Lung (tissue), 12 donors: Measurements from ENCODE around the gene ZNF750. TPM values are rescaled to one million over a fixed set of nuclear protein-coding genes. Genes with fewer than 3 reads are reported as not detected.
A peak's percentile ranks its signal among the peaks of the same experiment; 100 is the strongest.

Source experiments
- ATAC-seq: fragments of 200-7000 bp; cut with Tn5 transposase; one replicate; pipeline ENCODE4 v1.9.1; 2020; ENCODE audit warnings: moderate number of reproducible peaks; ENCODE audit not compliant: insufficient read depth, low FRiP score
- DNase-seq, 3 donors: peaks; one replicate each; pipeline ENCODE4 v3.0.0-alpha.2; 2013 to 2017
- H3K27ac ChIP-seq, 2 donors: one replicate each; pipeline ENCODE4 v1.5.1; 2013; ENCODE audit warnings: mild to moderate bottlenecking in 2 of 2, moderate library complexity in 2 of 2, control low read depth in 1 of 2, inconsistent platforms in 1 of 2, low read depth in 1 of 2, low read length in 1 of 2
- H3K27me3 ChIP-seq, 3 donors: one replicate each; pipeline ENCODE4 v1.5.1; 2013; ENCODE audit warnings: low read length in 2 of 3; ENCODE audit not compliant: control insufficient read depth in 3 of 3, insufficient read depth in 3 of 3
- H3K36me3 ChIP-seq, 4 donors: one replicate each; pipeline ENCODE4 v1.5.1; 2013; ENCODE audit warnings: low read length in 4 of 4, mild to moderate bottlenecking in 1 of 4, moderate library complexity in 1 of 4; ENCODE audit not compliant: control insufficient read depth in 4 of 4, insufficient read depth in 4 of 4
- H3K4me1 ChIP-seq, 5 donors: one replicate each; pipeline ENCODE4 v1.5.1; 2013; ENCODE audit warnings: low read length in 5 of 5, mild to moderate bottlenecking in 2 of 5, moderate library complexity in 1 of 5; ENCODE audit not compliant: control insufficient read depth in 5 of 5, insufficient read depth in 5 of 5
- H3K4me3 ChIP-seq: one replicate; pipeline ENCODE4 v1.5.1; 2013; ENCODE audit warnings: mild to moderate bottlenecking, control low read depth, moderate library complexity
- H3K9ac ChIP-seq, 2 donors: one replicate each; pipeline ENCODE4 v1.5.1; 2013; ENCODE audit warnings: low read length in 2 of 2, control low read depth in 1 of 2; ENCODE audit not compliant: insufficient read depth in 1 of 2
- H3K9me3 ChIP-seq, 4 donors: one replicate each; pipeline ENCODE4 v1.5.1; 2013; ENCODE audit warnings: low read length in 3 of 4, mild to moderate bottlenecking in 1 of 4, moderate library complexity in 1 of 4; ENCODE audit not compliant: control insufficient read depth in 4 of 4, insufficient read depth in 3 of 4
- WGBS, 2 donors: extraction: QIAGEN DNeasy Blood & Tissue Kit; methylation state at CpG; one replicate each; pipeline ENCODE4 v1.1.7; 2013; 5-methylcytosine and 5-hydroxymethylcytosine counted together
- polyA plus RNA-seq, 2 donors: library from polyadenylated mRNA; stranded (reverse); fragments of 200-250 nt; gene quantifications; one replicate each; pipeline ENCODE4 v1.2.1, GENCODE V29; 2013
- total RNA-seq, 2 donors: library from RNA; depleted of rRNA in 1 of 2; stranded (reverse); fragments of >200 nt in 1 of 2; gene quantifications; one replicate each; pipeline ENCODE4 v1.2.1, GENCODE V29; 2014 to 2021
- TF ChIP-seq, protein P1 (sequence below): IDR thresholded peaks from 2 replicates; pipeline ENCODE4 v1.5.1; 2012; ENCODE audit warnings: mild to moderate bottlenecking; ENCODE audit errors: control extremely low read depth, extremely low read depth
- donor health status: control.
- donor health status: control.
- donor health status: Bipolar disorder and iron deficiency.
- donor health status: healthy.
- donor health status: DM: yes; HTN: yes; CAD: no.

The ZNF750 gene
- total and polyA plus RNA-seq, 4 donors, result 1.3 to 4.4 (median 1.9) TPM

DNA sequence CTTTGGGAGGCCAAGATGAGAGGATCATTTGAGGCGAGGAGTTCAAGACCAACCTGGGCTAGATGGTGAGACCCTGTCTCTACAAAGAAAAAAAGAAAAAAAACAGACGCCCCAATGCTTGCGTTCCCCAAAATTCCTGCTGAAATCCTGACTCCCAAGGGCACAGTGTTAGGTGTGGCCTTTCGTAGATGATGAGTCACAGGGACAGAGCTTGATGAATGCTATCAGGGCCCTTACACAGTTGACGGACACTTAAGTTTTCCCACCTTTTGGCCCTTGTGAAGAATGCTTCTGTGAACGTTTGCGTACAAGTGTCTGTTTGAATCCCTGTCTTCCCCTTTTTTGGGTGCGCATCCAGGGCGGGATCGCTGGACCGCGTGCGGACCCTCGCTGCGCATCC lies 16.5 kb upstream of the ZNF750 start:
- 92 to 93% methylated on average over 15 of the region's 15 CpGs for WGBS, 2 donors
- TF ChIP-seq, protein P1, sequence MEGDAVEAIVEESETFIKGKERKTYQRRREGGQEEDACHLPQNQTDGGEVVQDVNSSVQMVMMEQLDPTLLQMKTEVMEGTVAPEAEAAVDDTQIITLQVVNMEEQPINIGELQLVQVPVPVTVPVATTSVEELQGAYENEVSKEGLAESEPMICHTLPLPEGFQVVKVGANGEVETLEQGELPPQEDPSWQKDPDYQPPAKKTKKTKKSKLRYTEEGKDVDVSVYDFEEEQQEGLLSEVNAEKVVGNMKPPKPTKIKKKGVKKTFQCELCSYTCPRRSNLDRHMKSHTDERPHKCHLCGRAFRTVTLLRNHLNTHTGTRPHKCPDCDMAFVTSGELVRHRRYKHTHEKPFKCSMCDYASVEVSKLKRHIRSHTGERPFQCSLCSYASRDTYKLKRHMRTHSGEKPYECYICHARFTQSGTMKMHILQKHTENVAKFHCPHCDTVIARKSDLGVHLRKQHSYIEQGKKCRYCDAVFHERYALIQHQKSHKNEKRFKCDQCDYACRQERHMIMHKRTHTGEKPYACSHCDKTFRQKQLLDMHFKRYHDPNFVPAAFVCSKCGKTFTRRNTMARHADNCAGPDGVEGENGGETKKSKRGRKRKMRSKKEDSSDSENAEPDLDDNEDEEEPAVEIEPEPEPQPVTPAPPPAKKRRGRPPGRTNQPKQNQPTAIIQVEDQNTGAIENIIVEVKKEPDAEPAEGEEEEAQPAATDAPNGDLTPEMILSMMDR, result no peak
- peaks cover 0 to 22% (median 11%) of the 10 kb centered on the region in 5 donors for H3K4me1 ChIP-seq
- no peak overlapping the region for H3K4me3 ChIP-seq
- H3K9me3 ChIP-seq, result no peaks in the 10 kb centered on the region
- H3K36me3 ChIP-seq, result peaks cover 0 to 5% (median 1%) of the 10 kb centered on the region in 4 donors
- DNase-seq (no peak), ATAC-seq (no peak)
- no peaks in the 10 kb centered on the region for H3K27me3 ChIP-seq
- H3K9ac ChIP-seq, result no peak overlapping the region
- no peak overlapping the region for H3K27ac ChIP-seq

DNA sequence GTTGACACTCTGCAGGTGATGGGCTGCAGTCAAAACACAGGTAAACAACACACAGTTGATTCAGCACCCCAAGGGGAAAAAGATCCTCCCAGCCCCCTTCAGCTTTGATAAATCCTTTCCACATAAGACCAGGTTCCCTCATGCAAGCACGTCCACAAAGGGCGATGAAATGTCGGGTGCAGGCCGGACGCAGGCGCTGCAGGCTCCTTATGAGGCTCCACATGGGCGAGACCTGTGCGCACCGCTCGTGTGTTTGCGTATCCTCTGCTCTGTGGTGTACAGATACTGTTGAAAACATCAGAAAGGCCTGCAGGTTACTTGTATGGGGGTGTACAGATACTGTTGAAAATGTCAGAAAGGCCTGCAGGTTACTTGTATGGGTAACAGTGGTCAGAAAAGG lies 14.4 kb upstream of the ZNF750 start:
- Histone ChIP-seq H3K4me3 (no peak overlapping the region), H3K27ac (no peak overlapping the region), H3K4me1 (peaks cover 0 to 12% (median 8%) of the 10 kb centered on the region in 5 donors), H3K36me3 (peaks cover 0 to 5% (median 1%) of the 10 kb centered on the region in 4 donors), H3K9ac (no peak overlapping the region), H3K9me3 (no peaks in the 10 kb centered on the region), H3K27me3 (no peaks in the 10 kb centered on the region)
- TF ChIP-seq, protein P1, result no peak
- ATAC-seq (no peak), DNase-seq (no peak)
- WGBS, 2 donors, result 95 to 97% methylated on average over 11 of the region's 11 CpGs

DNA sequence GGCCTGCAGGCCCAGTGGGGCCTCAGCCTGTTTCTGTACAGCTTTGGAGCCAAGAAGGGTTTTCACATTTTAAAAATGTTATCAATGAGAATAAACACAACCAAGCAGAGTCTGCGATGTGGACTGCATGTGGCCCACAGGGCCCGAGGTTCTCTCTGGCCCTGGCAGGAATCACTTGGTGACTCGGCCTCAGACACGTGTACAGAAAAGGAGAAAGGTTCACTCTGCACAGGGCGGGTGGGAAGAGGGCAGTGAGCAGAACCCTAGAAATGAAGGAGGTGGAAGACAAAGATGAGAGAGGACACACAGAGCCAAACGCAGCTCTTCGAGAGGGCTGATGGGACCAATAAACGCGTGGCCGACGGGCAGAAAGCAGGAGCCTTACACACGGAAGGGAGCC lies 11.6 kb upstream of the ZNF750 start:
- H3K9ac ChIP-seq, result no peak overlapping the region
- DNase-seq (peak in 1 of 3 donors; percentile 4), ATAC-seq (no peak)
- no peaks in the 10 kb centered on the region for H3K27me3 ChIP-seq
- WGBS, 2 donors, result 87 to 95% methylated on average over 12 of the region's 12 CpGs
- no peaks in the 10 kb centered on the region for H3K9me3 ChIP-seq
- no peak overlapping the region for H3K27ac ChIP-seq
- peaks cover 0 to 5% (median 1%) of the 10 kb centered on the region in 4 donors for H3K36me3 ChIP-seq
- H3K4me3 ChIP-seq, result no peak overlapping the region
- TF ChIP-seq, protein P1, result no peak
- peaks cover 0 to 8% (median 3%) of the 10 kb centered on the region in 5 donors for H3K4me1 ChIP-seq
